Fibroblast of mammary gland (primary cell): ENCODE measurements around the gene IGSF21.

Experiments used
- DNase-seq: peaks from one replicate; pipeline ENCODE4 v3.0.0-alpha.2; 2010; ENCODE audit warnings: low read depth
- H3K4me3 ChIP-seq: 2 replicates; pipeline ENCODE4 v1.5.1; 2011; ENCODE audit warnings: low read depth, mild to moderate bottlenecking, low read length, moderate library complexity; ENCODE audit not compliant: control insufficient read depth
- CTCF ChIP-seq: conservative IDR thresholded peaks from 2 replicates; pipeline ENCODE4 v1.5.1; 2011; ENCODE audit warnings: low read depth, low read length, inconsistent platforms; ENCODE audit not compliant: control insufficient read depth, insufficient read depth

Gene IGSF21

GRCh38 chr1:18103788-18104421, 3.7 kb upstream of the IGSF21 start:
- DNase-seq = no peak
- no peak overlapping the region for H3K4me3 ChIP-seq
- TF ChIP-seq CTCF = no peak

GRCh38 chr1:18104546-18105100, 3.0 kb upstream of the IGSF21 start:
- H3K4me3 ChIP-seq = no peak overlapping the region
- DNase-seq = no peak
- TF ChIP-seq CTCF = no peak

- no peak for DNase-seq
- no peak for TF ChIP-seq CTCF
- H3K4me3 ChIP-seq = no peak overlapping the region
Observed at GRCh38 chr1:18105196-18105595, 2.4 kb upstream of the IGSF21 start.

- no peak for DNase-seq
- no peak for TF ChIP-seq CTCF
- no peak overlapping the region for H3K4me3 ChIP-seq
Observed at GRCh38 chr1:18108299-18109057, 880 bp downstream of the IGSF21 start.

- no peak for DNase-seq
- TF ChIP-seq CTCF = no peak
- no peak overlapping the region for H3K4me3 ChIP-seq
Observed at GRCh38 chr1:18109058-18109755, 1.6 kb downstream of the IGSF21 start.

DNA sequence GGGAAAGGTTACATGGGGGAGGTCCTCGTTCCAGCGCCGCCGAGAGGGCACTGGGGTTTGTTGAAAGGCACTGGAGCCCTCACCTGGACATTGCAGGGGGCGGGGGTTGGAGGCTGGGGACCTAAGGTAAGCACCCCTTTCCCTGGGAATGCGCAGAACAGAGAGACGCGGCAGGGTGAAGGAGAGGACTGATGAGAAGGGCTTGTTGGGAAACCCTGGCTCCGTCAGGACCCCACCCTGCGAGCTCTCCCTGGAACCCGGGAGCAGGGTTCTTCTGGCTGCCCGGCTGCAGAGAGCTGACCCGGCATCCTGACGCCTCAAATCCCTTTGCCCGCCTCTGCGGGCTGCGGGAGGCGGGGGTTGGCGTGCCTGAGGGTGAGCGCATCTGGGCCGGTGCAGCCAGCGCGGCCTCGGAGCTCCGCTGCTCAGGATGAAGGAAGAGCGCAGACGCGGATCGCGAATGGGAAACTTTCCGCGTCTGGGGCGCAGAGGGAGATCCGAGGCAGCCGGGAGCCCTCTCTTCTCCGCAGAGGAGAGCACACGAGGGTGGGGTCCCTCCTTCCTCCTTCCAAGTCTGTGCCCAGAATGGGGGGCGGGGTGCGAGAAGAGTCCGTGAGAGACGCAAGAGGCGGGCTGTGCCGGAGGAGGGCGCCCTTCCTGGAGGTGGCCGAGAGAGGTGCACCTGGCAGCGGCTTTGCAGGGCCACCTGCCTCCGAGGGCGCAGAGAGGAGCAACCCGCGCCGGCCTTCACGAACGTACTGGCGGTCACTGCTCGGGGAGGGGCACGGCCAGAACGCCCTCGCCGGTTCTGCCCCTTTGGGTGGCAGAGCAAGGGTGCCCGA, 2.4 kb downstream of the IGSF21 start:
- TF ChIP-seq CTCF = no peak
- no peak overlapping the region for H3K4me3 ChIP-seq
- no peak for DNase-seq
